DMS 273 treated with DMSO at 0.1 percent for 48 hours (cell line): Measurements from ENCODE around the gene GABARAP.

ENCODE experiments used
- DNase-seq: peaks from one replicate; lab custom pipeline; 2025; lab: John Stamatoyannopoulos, UW

GABARAP gene

DNA sequence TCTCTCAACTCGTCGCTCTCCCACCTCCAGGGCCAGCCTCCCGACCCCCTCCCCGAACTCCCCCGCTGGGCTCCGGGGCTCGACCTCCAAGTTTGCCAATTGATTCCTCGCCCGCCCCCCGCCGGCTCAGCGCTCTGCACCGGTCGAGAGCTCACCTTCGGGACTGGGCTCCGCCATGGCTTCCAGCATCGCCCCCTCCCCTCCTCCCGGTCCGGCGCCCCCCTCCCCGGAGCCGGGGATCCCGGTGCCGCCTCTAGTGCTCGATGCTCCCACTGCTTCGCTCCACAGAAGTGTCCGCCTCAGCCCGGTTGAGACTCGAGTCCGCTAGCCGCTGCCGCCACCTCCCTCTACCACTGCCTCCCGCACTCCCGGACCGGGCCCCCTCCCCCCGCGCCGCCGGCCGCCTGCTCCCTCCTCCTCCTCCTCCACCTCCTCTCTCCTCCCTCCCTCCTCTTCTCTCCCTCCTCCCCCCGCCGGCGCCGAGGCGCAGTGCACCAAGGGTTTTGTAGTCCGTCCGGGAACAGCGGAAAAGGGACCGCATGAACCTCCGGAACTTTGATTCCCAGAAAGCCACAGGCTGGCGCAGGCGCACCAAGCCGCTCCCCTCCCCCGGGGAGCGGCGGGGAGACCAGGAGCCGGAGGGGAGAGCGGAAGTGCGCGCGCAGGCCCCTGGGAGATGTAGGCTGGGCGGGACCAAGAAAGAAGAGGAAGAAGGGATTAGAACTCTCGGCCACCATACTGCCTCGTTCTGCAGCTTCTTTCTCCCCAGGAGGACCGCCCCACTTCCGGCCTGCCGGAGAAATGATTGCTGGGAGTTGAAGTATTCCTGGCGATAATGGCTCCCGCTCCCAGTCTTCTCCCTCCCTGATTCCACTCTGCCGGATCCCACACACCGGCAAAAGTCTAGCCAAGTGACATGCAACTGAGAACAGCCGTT, 2.9 kb downstream of the GABARAP start, which contains the start of gene PHF23:
Gene PHF23 (minus strand): TSS at position 367 of the 937 bp plus-strand sequence. CDS start 178 bp downstream, at position 189.
- DNase-seq = peak; percentile 96

DNA sequence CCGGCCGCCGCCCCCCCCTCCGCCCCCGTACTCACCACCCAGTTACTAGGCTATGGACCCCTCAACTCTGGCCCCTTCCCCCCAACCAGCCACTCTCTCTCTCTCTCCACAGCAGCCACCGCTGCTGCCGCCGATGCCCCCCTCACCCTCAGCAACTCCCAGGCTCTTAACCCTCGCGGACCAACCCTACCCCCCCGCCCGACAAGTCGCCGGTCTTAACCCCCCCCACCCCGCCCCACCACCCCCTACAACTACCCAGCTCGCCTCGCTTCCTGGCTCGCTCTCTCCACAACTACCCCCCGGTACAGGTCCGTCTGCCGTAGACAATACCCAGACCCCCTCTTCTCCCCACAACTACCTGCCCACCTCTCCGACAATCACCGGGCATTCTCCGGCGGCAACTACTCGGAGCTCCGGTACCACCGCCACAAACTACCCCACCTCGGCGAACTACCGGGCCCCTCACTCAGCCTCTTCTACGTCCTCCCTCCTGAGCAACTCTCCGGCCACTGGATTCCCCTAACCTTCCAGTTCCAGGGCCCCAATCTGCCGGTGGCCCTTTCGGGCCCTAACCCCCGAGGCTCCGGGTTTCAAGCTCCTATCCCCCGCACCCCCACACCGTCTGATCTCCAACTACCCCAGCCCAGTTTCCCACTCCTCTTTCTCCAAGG, 3.7 kb downstream of the GABARAP start:
- DNase-seq = no peak

DNA sequence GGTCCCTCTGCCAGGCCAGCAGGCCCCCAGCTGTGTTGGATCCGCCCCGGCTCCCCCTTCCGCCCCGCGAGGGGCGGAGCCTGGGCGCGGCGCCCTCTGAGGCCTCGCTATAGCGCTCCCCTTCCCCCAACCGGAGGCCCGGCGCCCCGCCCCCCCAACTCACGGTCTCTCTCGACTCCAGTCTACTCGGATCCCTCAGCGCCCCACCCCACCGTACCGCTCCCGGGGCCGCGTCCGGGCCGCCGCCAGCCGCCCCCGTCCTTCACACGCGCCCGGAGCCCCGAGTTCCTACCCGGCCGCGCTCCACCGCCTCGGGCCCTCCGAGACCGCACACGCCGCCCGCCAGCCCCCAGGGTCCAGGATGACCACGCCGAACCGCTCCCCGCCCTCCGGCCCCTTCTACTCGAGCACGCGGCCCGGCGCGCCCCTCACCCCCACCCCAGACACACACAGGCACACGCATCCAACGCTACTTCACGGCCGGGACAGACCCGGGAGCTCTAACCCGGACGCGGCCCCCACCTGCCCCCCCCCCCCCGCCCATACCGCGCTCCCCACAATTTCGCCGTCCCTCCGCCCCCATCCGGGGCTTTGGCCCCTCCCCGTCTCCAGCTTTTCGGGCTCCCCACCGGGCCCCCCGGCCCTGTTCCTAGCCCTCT, 4.4 kb downstream of the GABARAP start:
- DNase-seq = no peak

DNA sequence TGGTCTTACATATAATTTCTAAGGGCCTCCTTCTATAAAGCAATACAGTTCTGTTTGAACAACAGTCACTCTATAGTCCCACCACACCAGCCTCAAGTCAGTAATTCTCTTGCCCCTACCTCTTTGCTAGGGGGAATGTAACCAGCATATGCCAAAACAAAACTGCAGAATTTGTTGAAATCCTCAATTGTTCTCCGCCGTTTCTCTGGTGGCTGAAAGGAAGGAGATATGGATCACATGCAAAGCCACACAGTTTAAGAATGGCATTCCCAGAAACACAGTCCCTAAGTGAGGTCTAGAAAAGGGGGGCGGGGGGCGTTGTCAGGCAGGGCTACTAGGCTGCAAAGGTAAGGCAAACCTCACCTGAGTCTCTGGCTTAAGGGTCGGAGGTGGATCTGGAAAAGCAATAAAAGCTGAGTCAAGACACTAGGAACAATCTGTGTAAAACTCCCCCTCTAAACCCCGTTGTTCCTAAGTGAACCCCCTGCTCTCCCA, 4.9 kb downstream of the GABARAP start:
- DNase-seq = no peak

DNA sequence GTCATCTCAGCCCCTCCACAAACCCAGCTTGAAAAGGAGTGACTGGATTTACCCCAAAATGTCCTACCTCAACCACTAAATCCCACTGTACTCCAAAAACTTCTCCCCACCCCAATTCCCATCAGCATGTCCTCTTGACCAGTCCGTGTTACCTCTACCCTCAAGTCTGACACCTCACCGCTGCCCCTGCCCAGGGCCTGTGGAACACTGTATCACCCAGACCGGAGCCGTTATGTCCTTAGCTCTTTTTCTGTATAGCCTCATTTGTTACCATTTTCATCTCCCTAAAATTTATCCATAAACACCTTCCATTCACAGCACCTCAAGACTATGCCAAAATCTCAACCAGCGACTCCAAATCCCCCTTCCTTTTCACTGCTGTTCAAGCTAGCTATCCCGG, 5.4 kb downstream of the GABARAP start:
- no peak for DNase-seq

DNA sequence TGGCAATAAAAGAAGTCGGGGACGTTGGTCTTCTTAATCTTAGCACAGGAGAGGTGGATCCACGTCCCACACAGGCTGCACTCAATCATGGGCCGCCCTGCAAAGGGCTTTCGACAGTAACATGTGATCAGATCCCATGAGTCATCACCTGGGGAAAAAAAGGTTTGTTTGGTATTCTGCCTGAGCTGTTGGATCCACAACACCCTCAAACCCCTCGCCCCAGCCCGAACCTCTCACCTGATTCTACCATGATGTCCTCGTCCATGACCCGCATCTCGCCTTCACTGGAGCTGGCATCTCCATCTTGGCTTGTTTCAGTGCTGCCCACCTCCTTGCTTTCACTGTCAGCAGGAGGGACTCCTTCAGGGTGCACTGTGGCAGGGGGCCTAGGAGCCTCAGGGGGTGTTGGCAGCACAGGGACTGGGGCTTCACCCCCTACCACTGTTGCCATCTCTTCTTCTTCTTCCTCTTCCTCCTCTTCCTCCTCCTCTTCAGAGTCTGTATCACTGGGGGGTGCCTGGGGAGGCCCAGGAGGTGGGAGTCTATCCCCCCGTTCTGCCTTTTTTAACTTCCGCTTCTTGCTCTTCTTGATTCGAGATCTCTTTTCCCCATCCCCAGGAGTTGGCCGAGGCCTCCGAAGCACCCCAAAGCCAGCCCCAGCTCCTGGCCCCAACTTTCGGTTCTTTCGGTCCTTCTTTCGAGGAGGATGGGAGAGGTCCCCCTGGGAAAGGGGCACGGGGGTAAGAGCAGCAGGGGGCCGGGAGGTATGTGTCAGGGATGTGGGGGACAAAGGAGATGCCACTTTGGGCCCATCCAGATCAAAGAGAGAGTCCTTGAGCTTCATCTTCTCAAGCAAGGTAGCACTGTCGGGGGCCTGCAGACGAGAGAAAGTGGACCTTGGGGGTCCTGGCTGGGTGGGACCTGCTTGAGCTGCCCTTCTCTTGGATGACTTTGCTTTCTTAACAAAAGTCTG, 6.3 kb downstream of the GABARAP start:
- DNase-seq = no peak

DNA sequence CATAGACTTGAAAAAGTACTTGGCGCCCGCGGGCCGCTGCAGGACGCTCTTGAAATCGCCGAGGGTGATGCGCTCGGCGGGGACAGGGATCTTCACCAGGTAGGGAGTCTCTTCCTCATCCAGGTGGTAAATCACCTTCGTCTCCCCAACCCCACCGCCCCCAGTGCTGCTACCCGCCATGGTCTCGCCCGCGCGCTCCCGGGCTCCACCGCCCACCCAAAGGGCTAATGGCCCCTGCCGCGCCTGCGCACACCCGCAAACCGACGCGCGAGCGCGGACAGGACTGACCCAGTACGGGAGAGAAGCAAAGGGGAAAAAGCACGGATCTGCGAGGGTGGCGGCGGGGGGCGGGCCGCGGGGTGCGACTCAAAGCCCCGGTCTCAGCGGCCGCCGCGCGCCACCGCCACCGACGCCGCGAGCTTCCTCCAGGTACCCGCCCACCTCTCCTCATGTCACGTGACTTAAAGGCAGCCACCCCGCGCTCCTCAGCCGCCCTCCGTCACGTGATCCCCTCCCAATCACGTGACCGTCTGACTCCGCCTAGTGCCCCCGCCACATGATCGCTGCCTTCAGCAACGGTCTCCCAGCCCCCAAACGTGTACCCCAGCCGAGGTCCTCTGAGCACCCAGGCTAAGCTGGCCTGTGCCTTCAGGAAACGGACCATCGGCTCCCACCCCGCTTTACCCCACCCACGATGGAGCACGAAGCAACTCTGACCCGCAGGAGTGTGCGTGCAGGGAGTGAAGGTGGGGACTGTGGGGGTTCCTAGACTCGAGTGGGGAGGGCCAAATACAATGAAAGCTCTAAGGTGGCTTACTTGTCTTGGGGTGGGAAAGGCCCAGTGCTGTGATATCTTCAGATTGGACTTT, 7.9 kb downstream of the GABARAP start, which contains the start of gene DVL2:
Gene DVL2 (minus strand): TSS at position 435 of the 869 bp plus-strand sequence. CDS start 255 bp downstream, at position 180.
- peak; percentile 86 for DNase-seq

DNA sequence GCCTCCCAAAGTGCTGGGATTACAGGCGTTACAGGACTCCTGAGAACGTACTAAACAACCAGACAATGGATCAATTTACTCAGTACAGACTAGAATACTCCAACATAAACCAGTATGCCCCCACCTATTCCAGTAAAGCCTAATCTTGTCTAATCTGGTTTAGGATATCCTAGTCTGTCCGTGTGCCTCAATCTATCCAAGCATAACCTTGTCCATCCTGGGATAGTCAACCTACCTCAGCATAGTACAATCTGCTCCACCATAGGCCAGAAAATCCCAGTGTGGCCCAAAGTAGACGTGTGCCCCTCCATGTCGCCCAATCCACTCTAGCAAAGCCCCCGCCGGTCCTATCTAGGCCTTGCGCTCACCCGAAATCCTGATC, 8.6 kb downstream of the GABARAP start:
- no peak for DNase-seq

DNA sequence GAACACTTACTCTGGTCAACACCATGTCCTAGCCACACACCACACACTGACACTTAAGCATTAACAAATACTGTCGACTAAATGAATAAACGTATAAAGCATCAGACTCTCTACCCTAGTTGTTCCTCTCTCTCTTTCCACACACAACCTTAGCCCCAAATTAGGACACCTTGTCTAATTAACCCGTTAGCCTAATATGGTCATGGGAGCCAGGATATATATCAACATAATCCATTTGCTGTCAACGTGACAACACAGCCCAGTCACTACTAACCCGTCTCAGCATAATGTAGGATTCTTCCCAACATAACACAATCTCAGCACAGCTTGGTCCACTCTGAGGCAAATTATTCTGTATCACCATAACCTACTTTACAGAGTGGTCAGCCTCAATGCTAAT, 10.1 kb downstream of the GABARAP start:
- DNase-seq = no peak

DNA sequence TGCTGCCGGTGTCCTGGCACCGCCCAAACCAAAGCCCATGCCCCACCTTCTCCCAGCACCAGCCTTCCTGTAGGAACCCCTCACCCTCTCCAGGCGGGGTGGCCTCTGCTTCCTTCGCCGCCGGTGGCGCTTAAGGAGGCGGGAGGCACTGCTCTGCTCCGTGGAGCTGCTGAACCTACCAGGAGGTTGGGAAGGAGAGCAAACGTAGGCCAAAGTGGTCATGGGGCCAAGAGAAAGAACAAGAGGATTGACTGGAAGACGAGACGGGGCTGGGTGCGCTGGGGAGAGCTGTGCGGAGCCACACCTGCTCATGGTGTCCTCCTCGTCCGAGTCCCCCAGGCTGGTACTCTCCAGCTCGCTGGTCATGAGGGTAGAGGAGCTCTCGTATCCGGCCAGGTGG, 12.7 kb downstream of the GABARAP start:
- DNase-seq = no peak

DNA sequence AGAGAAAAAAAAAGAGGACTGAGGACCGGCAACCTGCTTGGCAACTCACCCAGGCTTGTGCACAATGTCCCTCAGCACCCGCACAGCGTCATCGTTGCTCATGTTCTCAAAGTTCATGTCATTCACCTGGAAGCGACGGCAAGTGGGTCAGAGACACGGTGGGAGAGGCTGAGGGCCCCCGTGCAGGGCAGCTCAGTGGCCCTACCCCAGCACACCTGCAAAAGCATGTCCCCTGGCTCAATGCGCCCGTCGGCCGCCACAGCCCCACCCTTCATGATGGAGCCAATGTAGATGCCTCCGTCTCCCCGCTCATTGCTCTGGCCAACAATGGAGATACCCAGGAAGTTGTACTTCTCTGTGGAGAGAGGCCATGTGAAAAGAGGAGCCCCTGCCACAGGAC, 13.3 kb downstream of the GABARAP start:
- DNase-seq = no peak

DNA sequence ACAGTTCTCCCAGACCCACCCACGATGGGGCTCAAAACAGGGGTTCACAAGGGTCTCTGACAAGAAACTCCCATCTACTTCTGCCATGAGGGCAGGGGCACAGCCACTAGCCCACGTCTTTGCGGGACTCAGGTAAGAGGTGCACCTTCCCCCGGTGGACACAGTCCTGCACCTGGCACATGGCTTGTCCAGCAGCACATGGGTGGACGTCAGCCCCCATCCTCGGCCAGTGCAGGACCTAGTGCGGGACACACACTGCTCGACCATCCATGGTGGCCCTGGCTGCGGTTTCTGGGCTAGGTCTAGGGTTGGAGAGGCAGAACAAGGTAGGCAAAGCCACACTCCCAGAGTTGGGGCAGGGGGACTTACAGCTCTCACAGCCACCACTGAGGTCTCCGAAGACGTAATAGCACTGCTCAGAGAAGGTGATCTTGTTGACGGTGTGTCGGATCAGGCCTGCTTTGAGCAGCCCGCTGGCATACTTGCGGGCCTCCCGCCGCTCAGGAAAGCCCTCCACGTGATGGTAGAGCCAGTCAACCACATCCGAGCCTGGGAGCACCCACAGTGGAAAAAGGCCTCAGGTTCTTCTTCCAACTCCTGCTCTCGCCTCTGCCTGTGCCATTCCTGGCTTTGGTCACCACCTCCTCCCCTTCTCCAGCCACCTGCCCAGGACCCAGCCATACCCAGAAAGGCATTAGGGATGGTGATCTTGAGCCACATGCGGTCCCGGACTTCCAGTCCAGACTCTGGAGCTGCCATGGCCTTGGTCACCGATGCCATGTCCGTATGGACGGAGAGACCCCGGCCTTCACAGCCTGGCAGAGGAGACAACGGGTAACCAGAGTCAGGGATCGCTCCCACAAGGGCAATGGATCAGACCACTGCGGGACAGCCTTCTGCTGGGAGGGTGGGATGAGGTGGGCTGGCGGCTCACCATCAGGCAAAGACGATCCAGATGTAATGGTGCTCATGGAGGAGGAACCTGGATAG, 15.2 kb downstream of the GABARAP start:
- no peak for DNase-seq

DNA sequence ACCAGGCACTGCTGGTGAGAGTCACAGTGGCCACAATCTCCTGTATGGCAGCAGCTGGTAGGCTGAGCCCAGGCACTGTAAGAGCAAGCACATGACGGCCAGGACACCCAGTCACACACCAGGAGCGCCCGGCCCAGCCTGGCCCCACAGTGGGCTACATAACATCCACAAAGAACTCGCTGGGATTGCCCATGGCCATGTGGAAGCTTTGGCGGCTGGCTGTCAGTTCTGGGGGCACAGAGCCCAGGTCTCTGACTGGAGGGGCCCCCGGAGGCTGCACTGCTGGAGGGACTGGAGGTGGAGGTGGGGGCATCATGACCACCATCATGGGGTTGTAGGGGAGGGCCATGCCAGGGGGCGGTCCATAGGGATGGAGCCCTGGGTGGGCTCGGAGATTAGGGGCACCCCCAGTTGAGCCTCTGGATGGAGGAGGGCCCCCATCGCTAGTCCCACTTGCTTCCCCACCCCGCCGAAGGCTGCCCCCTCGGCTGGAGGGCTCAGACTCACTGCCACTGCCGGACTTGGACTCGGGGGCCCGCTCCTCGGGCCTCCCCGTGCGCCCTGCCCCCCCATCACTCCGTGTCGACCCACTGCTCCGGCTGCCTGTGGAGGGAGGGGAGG, 16.4 kb downstream of the GABARAP start:
- DNase-seq = no peak

DNA sequence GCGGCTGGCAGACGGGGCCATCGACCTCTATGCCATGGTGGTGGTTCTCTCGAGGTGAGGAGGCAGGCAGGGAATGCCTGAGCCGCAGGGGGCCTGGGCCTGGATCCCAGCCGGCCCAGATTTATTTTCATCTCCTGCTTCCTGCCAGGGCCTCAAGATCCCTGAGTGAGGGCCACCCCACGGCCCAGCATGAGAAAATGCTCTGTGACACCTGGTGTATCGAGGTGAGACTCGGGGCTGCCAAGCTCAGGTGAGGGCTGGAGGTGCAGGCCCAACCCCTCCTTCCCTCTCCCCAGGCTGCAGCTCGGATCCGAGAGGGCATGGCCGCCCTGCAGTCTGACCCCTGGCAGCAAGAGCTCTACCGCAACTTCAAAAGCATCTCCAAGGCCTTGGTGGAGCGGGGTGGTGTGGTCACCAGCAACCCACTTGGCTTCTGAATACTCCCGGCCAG, 17.6 kb downstream of the GABARAP start:
- no peak for DNase-seq

DNA sequence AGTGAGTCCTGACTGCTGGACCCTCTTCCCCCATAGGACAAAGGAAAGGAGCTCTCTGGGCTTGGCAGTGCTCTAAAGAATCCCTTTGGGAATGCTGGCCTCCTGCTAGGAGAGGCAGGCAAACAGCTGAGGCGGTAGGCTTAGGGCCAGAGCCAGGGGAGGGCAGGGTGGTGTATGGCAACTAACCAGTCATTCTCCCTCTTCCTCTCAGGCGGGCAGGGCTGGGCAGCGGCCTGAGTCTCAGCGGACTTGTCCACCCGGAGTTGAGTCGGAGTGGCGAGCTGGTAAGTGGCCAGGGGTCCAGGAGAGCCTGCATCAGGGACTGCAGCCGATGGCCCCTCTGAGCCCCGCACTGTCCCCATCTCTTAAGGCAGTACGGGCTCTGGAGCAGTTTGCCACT, 18.1 kb downstream of the GABARAP start:
- DNase-seq = no peak

DNA sequence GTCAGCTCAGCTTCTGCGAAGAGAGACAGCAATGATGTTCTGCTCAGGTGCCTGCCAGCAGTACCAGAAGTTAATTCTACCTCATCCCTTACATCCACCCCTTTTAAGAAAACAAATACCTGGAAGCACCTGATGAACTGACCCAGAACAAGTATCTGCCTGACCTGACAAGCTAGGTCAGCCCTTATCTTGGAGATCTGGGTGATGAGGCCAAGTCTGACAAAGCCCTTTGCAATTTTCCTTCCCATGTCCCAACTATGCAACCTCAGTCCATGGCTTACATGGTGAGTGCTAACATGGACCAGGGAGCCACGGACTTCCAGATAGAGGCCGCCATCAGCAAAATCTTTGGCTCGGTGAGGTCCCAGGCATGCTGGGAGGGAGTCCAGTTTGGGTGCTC, 18.9 kb downstream of the GABARAP start:
- DNase-seq = no peak

DNA sequence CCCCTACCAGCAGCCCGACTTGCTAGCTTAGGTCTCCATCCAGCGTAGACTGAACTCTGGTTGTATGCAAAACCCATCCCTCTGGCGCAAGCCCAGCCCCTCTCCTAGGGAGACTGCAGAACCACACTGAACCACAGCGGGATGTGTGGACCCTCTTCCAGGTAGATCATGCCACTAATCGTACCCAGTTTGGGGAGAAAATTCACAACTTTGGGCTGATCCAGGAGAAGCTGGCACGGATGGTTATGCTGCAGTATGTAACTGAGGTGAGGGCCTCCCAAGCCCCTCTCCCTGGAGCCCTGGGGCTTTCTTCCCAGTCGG, 19.3 kb downstream of the GABARAP start:
- DNase-seq = no peak

DNA sequence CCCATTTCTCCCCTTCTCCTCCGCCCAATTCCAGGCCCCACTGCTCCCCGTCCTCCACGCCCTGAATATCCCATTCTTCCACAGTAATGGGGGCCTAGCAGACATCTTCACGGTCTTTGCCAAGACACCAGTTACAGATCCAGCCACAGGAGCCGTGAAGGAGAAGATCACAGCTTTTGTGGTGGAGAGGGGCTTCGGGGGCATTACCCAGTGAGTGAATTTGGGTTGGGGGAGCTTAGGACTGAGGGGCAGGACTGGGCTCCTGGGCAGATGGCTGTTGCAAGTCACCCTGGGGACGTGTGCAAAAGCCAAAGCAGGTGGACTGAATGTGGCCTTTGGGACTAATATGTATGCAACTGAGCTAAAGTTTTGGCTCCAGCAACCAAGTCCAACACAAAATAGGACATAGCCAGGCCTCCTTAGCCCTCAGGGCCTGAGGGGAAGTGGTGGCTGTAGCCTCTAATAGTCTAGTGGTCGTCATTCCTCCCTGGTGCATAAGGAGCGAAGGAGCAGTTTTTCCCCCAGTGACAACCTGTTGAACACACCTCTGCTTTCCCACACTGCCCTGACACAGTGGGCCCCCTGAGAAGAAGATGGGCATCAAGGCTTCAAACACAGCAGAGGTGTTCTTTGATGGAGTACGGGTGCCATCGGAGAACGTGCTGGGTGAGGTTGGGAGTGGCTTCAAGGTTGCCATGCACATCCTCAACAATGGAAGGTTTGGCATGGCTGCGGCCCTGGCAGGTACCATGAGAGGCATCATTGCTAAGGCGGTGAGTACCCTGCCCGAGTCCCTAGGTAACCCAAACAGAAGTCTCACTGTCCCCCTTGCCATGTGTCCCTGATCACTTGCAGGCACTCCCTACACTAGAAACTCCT, 19.9 kb downstream of the GABARAP start:
- DNase-seq = no peak
